SK-N-SH treated with all-trans-retinoic acid at 6 μM for 48 hours (cell line): ENCODE results near the gene TPRG1.

Experiments
- ZNF8 ChIP-seq: fragments of 450-650 bp; formaldehyde crosslinking; IDR thresholded peaks from 2 replicates; pipeline ENCODE4 v1.5.0; 2020; ENCODE audit warnings: mild to moderate bottlenecking, moderate library complexity
- TF ChIP-seq, protein P1 (sequence below): fragments of 250-450 bp; sonication (Bioruptor Pico); IDR thresholded peaks from 2 replicates; pipeline ENCODE4 v1.8.0; 2020; ENCODE audit warnings: mild to moderate bottlenecking, moderate library complexity, borderline replicate concordance

DNA sequence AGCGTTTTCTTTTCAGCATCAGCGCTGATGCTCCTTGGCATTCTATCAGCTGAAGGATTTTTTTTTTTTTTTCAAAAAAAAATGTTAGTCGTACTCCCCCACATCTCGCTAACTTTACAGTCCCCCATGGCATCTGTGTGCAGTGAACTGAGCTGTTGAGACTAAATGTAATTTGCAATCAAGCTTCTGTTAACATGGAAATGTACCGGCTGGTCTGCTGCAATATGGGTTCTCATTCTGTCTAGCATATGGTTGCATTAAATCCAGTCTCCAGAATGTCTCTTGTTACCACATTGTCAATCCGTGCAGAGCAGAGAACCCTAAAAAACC lies 32.2 kb upstream of the TPRG1 start:
- TF ChIP-seq ZNF8 (CRISPR knock-in tag), result no peak
- TF ChIP-seq, protein P1, sequence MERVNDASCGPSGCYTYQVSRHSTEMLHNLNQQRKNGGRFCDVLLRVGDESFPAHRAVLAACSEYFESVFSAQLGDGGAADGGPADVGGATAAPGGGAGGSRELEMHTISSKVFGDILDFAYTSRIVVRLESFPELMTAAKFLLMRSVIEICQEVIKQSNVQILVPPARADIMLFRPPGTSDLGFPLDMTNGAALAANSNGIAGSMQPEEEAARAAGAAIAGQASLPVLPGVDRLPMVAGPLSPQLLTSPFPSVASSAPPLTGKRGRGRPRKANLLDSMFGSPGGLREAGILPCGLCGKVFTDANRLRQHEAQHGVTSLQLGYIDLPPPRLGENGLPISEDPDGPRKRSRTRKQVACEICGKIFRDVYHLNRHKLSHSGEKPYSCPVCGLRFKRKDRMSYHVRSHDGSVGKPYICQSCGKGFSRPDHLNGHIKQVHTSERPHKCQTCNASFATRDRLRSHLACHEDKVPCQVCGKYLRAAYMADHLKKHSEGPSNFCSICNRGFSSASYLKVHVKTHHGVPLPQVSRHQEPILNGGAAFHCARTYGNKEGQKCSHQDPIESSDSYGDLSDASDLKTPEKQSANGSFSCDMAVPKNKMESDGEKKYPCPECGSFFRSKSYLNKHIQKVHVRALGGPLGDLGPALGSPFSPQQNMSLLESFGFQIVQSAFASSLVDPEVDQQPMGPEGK (CRISPR knock-in tag), result no peak
